ENCODE measurements around the gene EFCAB6. TPM values are rescaled to one million over a fixed set of nuclear protein-coding genes. Genes with fewer than 3 reads are reported as not detected.

Gene EFCAB6
- total and polyA plus RNA-seq, 10 donors: 0.07 to 2.8 (median 0.78) TPM

DNA sequence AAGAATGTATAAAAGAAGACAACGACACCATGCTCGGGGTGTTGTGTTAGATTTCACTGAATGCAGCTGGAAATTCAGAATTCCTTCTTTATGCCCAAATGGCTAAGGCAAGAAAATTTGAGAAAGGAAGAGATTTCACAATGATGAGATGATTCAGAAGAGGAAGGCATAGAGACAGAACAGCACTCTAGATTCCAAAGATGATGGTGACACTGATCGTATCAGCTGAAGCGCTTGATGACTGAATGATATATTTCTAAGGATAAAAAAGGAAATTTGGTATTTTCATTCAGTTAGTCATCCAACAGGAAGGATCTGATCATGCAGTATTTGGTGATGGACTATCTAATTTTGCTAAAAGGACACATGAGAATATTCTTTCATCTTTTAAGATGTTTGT is 189.2 kb downstream of the EFCAB6 start:
- Histone ChIP-seq H3K4me3 (no peak overlapping the region), H3K27ac (no peak overlapping the region), H3K27me3 (replicated peaks in 1 of 7) (no peaks in the 10 kb centered on the region), H3K9me3 (peaks cover 0 to 16% (median 10%) of the 10 kb centered on the region in 8 donors), H3K4me1 (no peaks in the 10 kb centered on the region), H3K36me3 (no peaks in the 10 kb centered on the region)
- DNase-seq: no peak
- TF ChIP-seq, protein P1, sequence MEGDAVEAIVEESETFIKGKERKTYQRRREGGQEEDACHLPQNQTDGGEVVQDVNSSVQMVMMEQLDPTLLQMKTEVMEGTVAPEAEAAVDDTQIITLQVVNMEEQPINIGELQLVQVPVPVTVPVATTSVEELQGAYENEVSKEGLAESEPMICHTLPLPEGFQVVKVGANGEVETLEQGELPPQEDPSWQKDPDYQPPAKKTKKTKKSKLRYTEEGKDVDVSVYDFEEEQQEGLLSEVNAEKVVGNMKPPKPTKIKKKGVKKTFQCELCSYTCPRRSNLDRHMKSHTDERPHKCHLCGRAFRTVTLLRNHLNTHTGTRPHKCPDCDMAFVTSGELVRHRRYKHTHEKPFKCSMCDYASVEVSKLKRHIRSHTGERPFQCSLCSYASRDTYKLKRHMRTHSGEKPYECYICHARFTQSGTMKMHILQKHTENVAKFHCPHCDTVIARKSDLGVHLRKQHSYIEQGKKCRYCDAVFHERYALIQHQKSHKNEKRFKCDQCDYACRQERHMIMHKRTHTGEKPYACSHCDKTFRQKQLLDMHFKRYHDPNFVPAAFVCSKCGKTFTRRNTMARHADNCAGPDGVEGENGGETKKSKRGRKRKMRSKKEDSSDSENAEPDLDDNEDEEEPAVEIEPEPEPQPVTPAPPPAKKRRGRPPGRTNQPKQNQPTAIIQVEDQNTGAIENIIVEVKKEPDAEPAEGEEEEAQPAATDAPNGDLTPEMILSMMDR (IDR thresholded peaks at IDR 0.05 in 8 of 11, conservative IDR thresholded peaks at IDR 0.05 in 3 of 11): no peak
- TF ChIP-seq POLR2AphosphoS5 (IDR thresholded peaks at IDR 0.05) (no peak), POLR2A (IDR thresholded peaks at IDR 0.05) (no peak)
- 90 to 96% (median 91%) methylated on average over 4 of the region's 4 CpGs for WGBS, 5 donors
- intact Hi-C loops (cut with DNase I; ENCODE audit: low total_unique reads): no loop called here

DNA sequence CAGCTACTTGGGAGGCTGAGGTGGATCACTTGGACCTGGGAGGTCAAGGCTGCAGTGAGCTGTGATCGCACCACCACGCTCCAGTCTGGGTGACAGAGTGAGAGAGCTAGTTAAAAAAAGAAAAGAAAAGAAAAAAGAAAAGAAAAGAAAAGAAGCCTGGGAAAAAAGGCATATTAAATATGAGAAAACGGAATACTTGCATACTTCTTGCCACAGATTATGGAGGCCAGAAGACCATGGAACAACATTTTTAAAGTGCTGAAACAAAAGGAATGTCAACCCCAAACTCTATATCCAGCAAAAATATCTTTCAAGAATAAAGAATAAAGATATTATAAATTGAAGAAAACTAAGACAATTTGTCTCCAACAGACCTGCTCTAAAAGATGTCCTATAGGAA is 191.9 kb downstream of the EFCAB6 start:
- intact Hi-C loops (cut with DNase I; ENCODE audit: low total_unique reads): no loop called here
- Histone ChIP-seq H3K4me1 (no peaks in the 10 kb centered on the region), H3K36me3 (no peaks in the 10 kb centered on the region), H3K27me3 (replicated peaks in 1 of 7) (no peaks in the 10 kb centered on the region), H3K4me3 (no peak overlapping the region), H3K9me3 (peaks cover 0 to 16% (median 10%) of the 10 kb centered on the region in 8 donors), H3K27ac (no peak overlapping the region)
- no peak for DNase-seq
- TF ChIP-seq, protein P1 (IDR thresholded peaks at IDR 0.05 in 8 of 11, conservative IDR thresholded peaks at IDR 0.05 in 3 of 11): no peak
- TF ChIP-seq POLR2A (IDR thresholded peaks at IDR 0.05): no peak
- no peak for TF ChIP-seq POLR2AphosphoS5 (IDR thresholded peaks at IDR 0.05)
- 82 to 100% (median 92%) methylated on average over 3 of the region's 3 CpGs for WGBS, 5 donors

DNA sequence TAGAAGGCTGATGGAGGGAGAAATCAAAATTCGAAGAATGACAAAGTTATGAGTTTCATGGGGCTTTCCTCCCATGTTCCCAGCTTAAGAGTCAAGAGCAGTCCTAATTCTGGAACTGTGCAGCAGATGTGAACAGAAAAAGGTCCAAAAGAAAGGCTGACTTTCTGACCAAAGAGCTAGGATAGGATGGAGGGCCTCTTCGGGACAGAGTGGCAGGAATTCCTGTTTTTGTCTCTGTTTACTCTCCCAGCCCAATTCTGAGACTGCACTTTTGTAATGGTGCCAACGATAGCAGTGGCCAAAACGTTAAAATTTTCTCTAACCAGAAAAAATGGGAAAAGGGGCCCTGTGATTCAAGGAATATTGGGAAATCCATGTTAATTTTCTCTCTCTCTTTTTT is 193.6 kb downstream of the EFCAB6 start:
- H3K27me3 ChIP-seq (replicated peaks in 1 of 7): no peaks in the 10 kb centered on the region
- H3K27ac ChIP-seq: no peak overlapping the region
- 49 to 79% (median 61%) methylated on average over 4 of the region's 4 CpGs for WGBS, 5 donors
- intact Hi-C loops (cut with DNase I; ENCODE audit: low total_unique reads): no loop called here
- peaks cover 0 to 16% (median 10%) of the 10 kb centered on the region in 8 donors for H3K9me3 ChIP-seq
- no peak for DNase-seq
- no peaks in the 10 kb centered on the region for H3K4me1 ChIP-seq
- TF ChIP-seq POLR2AphosphoS5 (IDR thresholded peaks at IDR 0.05): no peak
- TF ChIP-seq, protein P1 (IDR thresholded peaks at IDR 0.05 in 8 of 11, conservative IDR thresholded peaks at IDR 0.05 in 3 of 11): no peak
- no peak for TF ChIP-seq POLR2A (IDR thresholded peaks at IDR 0.05)
- H3K36me3 ChIP-seq: no peaks in the 10 kb centered on the region
- H3K4me3 ChIP-seq: no peak overlapping the region

DNA sequence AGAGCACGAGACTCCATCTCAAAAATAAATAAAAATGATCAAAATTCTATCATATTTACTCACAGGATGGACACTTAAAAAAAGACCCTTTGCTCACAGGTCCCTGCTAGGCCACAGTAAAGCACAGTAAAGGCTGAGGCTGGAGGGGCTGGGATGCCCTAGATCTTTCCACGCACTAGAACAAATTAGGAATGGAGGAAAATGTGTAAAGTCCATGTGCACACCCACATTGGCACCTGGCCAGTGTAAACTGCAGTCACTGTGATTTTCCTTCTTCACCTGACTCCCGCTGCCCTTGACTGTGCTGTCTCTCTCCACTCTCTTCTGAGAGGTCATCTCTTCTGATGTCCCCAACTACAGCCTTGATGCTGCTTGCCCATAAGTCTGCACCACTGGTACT is 195.5 kb downstream of the EFCAB6 start:
- Histone ChIP-seq H3K27ac (no peak overlapping the region), H3K4me3 (no peak overlapping the region), H3K9me3 (peaks cover 0 to 16% (median 10%) of the 10 kb centered on the region in 8 donors), H3K27me3 (replicated peaks in 1 of 7) (peaks cover 0 to 4% (median 0%) of the 10 kb centered on the region in 7 donors), H3K4me1 (no peaks in the 10 kb centered on the region), H3K36me3 (no peaks in the 10 kb centered on the region)
- no peak for DNase-seq
- 82 to 94% (median 85%) methylated on average over 3 of the region's 3 CpGs for WGBS, 5 donors
- TF ChIP-seq POLR2A (IDR thresholded peaks at IDR 0.05) (no peak), POLR2AphosphoS5 (IDR thresholded peaks at IDR 0.05) (no peak)
- TF ChIP-seq, protein P1 (IDR thresholded peaks at IDR 0.05 in 8 of 11, conservative IDR thresholded peaks at IDR 0.05 in 3 of 11): no peak
- intact Hi-C loops (cut with DNase I; ENCODE audit: low total_unique reads): no loop called here
